GM12878 (cell line): ENCODE data around the gene SLC22A31. TPM values are rescaled to one million over a fixed set of nuclear protein-coding genes. Genes with fewer than 3 reads are reported as not detected.

Experiments
- ATAC-seq: fragments of 200-7000 bp; cut with Tn5 transposase; 3 replicates; pipeline ENCODE4 v1.9.1; 2020; ENCODE audit warnings: mild to moderate bottlenecking, moderate library complexity
- BruUV-seq: library from RNA; stranded (reverse); fragments of 400-500 nt; replicated peaks from 2 replicates; lab custom pipeline; 2021; lab: Mats Ljungman, UMichigan
- CTCF ChIA-PET: fragments of 300-600 bp; sonication (Branson Sonifier 250); formaldehyde crosslinking; extraction: SDS; loops from one replicate; lab custom pipeline; 2021; ENCODE audit warnings: inconsistent platforms; lab: Yijun Ruan, JAX
- POLR2A ChIA-PET: fragments of 350-600 bp; formaldehyde crosslinking; extraction: SDS; loops from one replicate; lab custom pipeline; 2021; ENCODE audit warnings: inconsistent platforms; lab: Charles Lee
- RAD21 ChIA-PET: fragments of 300-600 bp; sonication (Branson Sonifier 250); formaldehyde crosslinking; loops from one replicate; lab custom pipeline; 2023; ENCODE audit warnings: antibody characterized with exemption; ENCODE audit not compliant: unreplicated experiment; lab: Charles Lee
- SMC1A ChIA-PET: fragments of 300-600 bp; sonication (Branson Sonifier 250); formaldehyde crosslinking; loops from one replicate; lab custom pipeline; 2023; ENCODE audit not compliant: unreplicated experiment, uncharacterized antibody; lab: Charles Lee
- DNase-seq: peaks from one replicate; pipeline ENCODE4 v3.0.0-alpha.2; 2011; ENCODE audit warnings: low read depth, low spot score
- FAIRE-seq: peaks from 3 replicates; lab custom pipeline; 2011; peaks lifted over from hg19 to GRCh38; lab: Jason Lieb, UNC
- H2AFZ ChIP-seq: 2 replicates; pipeline ENCODE4 v1.6.0; 2011; ENCODE audit warnings: low read depth, low read length, control low read depth; ENCODE audit not compliant: control insufficient read depth
- H3K27ac ChIP-seq: 2 replicates; pipeline ENCODE4 v1.5.1; 2011; ENCODE audit warnings: control low read depth; ENCODE audit not compliant: control insufficient read depth, insufficient read depth
- H3K27me3 ChIP-seq, 2 experiments: replicated peaks in 1 of 2; 2 replicates each; pipeline versions ENCODE4 v1.6.0 to v1.6.1; 2011; ENCODE audit warnings: low read length in 1 of 2; ENCODE audit not compliant: control insufficient read depth in 2 of 2, insufficient read depth in 2 of 2
- H3K36me3 ChIP-seq, 2 experiments: 2 replicates each; pipeline ENCODE4 v1.5.1; 2011; ENCODE audit warnings: low read length in 1 of 2; ENCODE audit not compliant: control insufficient read depth in 2 of 2, insufficient read depth in 2 of 2
- H3K4me1 ChIP-seq: 2 replicates; pipeline ENCODE4 v1.6.1; 2011; ENCODE audit warnings: mild to moderate bottlenecking, low read length, moderate library complexity, mixed read lengths; ENCODE audit not compliant: control insufficient read depth, insufficient read depth
- H3K4me2 ChIP-seq: 2 replicates; pipeline ENCODE4 v1.6.0; 2011; ENCODE audit warnings: control low read depth; ENCODE audit not compliant: control insufficient read depth, insufficient read depth
- H3K4me3 ChIP-seq: fragments of 200-600 bp; sonication (generic); 2 replicates; pipeline ENCODE4 v1.5.1; 2016
- H3K79me2 ChIP-seq: 2 replicates; pipeline ENCODE4 v1.6.0; 2011; ENCODE audit warnings: low read length; ENCODE audit not compliant: control insufficient read depth, insufficient read depth
- H3K9ac ChIP-seq: 2 replicates; pipeline ENCODE4 v1.8.0; 2011; ENCODE audit warnings: low read length, control low read depth, mixed read lengths; ENCODE audit not compliant: control insufficient read depth, insufficient read depth
- H3K9me3 ChIP-seq: replicated peaks from 3 replicates; pipeline ENCODE4 v1.5.1; 2011; ENCODE audit warnings: mild to moderate bottlenecking, low read length; ENCODE audit not compliant: control insufficient read depth, insufficient read depth
- H4K20me1 ChIP-seq: 2 replicates; pipeline ENCODE4 v1.6.0; 2011; ENCODE audit not compliant: control insufficient read depth, insufficient read depth
- BCL11A ChIP-seq: IDR thresholded peaks from 2 replicates; pipeline ENCODE4 v1.6.1; 2011; ENCODE audit warnings: low read depth, low read length
- CHD4 ChIP-seq: fragments of 200-600 bp; sonication (generic); IDR thresholded peaks from 2 replicates; pipeline ENCODE4 v1.6.1; 2016; ENCODE audit warnings: mild to moderate bottlenecking
- FOXM1 ChIP-seq: IDR thresholded peaks from 2 replicates; pipeline ENCODE4 v1.6.1; 2012; ENCODE audit warnings: low read depth, mild to moderate bottlenecking, inconsistent platforms, low read length, moderate library complexity
- IKZF2 ChIP-seq, 2 experiments: fragments of 450-650 bp; IDR thresholded peaks; 2 replicates each; pipeline ENCODE4 v1.6.1; 2017; ENCODE audit warnings: mild to moderate bottlenecking in 2 of 2, moderate library complexity in 2 of 2
- KDM1A ChIP-seq: fragments of 200-600 bp; sonication (generic); IDR thresholded peaks from 2 replicates; pipeline ENCODE4 v1.6.1; 2016; ENCODE audit warnings: borderline replicate concordance
- MYB ChIP-seq: fragments of 150-350 bp; IDR thresholded peaks from 2 replicates; pipeline ENCODE4 v1.6.1; 2014; ENCODE audit warnings: mild to moderate bottlenecking, low read depth, low read length, borderline replicate concordance
- RELA ChIP-seq: fragments of 450-650 bp; IDR thresholded peaks from 2 replicates; pipeline ENCODE4 v1.8.0; 2014; ENCODE audit warnings: borderline replicate concordance; ENCODE audit not compliant: partially characterized antibody
- RELB ChIP-seq: fragments of 450-650 bp; IDR thresholded peaks from 2 replicates; pipeline ENCODE4 v1.6.1; 2017; ENCODE audit warnings: low read depth, mild to moderate bottlenecking, moderate library complexity
- REST ChIP-seq: IDR thresholded peaks from 2 replicates; pipeline ENCODE4 v1.6.1; 2012; ENCODE audit warnings: mild to moderate bottlenecking, low read depth, low read length
- SRF ChIP-seq, 2 experiments: IDR thresholded peaks; 2 replicates each; pipeline ENCODE4 v1.6.1; 2011; ENCODE audit warnings: low read depth in 2 of 2, low read length in 2 of 2, mild to moderate bottlenecking in 1 of 2, moderate library complexity in 1 of 2
- TCF7 ChIP-seq: IDR thresholded peaks from 2 replicates; pipeline ENCODE4 v1.6.1; 2014; ENCODE audit warnings: antibody characterized with exemption, borderline replicate concordance
- USF1 ChIP-seq: IDR thresholded peaks from 2 replicates; pipeline ENCODE4 v1.6.1; 2011; ENCODE audit warnings: borderline replicate concordance, low read depth, mild to moderate bottlenecking, moderate library complexity, mixed read lengths, low read length; ENCODE audit not compliant: insufficient read depth; ENCODE audit errors: extremely low read length
- YBX1 ChIP-seq: fragments of 450-650 bp; IDR thresholded peaks from 2 replicates; pipeline ENCODE4 v1.6.1; 2016; ENCODE audit warnings: antibody characterized with exemption
- ZBTB33 ChIP-seq: fragments of 450-650 bp; IDR thresholded peaks from 2 replicates; pipeline ENCODE4 v1.6.1; 2017; ENCODE audit warnings: mild to moderate bottlenecking
- ZZZ3 ChIP-seq: IDR thresholded peaks from 2 replicates; pipeline ENCODE4 v1.6.1; 2011; ENCODE audit warnings: low read depth; ENCODE audit not compliant: control insufficient read depth, insufficient read length
- WGBS: methylation state at CpG from one replicate; pipeline ENCODE4 v1.1.6; 2016; ENCODE audit warnings: low lambda C conversion rate; ENCODE audit not compliant: insufficient replicate concordance, insufficient coverage; ENCODE audit errors: missing lambda C conversion rate; 5-methylcytosine and 5-hydroxymethylcytosine counted together
- in situ Hi-C: fragments of 300-500 bp; cut with MboI; formaldehyde crosslinking; loops from 9 replicates; pipeline ENCODE4 v1.14.3; 2018; ENCODE audit warnings: mixed read lengths
- intact Hi-C: fragments of 100-400 bp; cut with micrococcal nuclease; formaldehyde crosslinking; loops from one replicate; pipeline ENCODE4 v1.14.2; 2022; ENCODE audit not compliant: unreplicated experiment
- polyA plus RNA-seq, 11 experiments: library from polyadenylated mRNA; depleted of rRNA in 4 of 11; unstranded in 6 of 11; stranded (reverse) in 5 of 11; fragments of >200 nt; fragmentation: Nextera tagmentation in 4 of 11; fragmentation: Illumina TruSeq in 1 of 11; extraction: Ambion mirVana in 4 of 11; extraction: Trizol in 1 of 11; gene quantifications; 1 replicate in 1 of 11; 2 replicates in 10 of 11; pipeline versions ENCODE4 v1.2.1 to v1.2.3, GENCODE V29; 2011 to 2016; ENCODE audit warnings: inconsistent platforms in 2 of 11, missing spikeins in 2 of 11, low read depth in 1 of 11
- total RNA-seq, 4 experiments: library from RNA; depleted of rRNA in 3 of 4; stranded (reverse); fragments of >200 nt in 3 of 4; fragmentation: Illumina TruSeq in 1 of 4; extraction: Trizol in 1 of 4; gene quantifications; 2 replicates each; pipeline versions ENCODE4 v1.2.1 to v1.2.3, GENCODE V29; 2013 to 2021

The SLC22A31 gene
- total and polyA plus RNA-seq, 10 of the 15 experiments (the other 5 are each of a cell fraction or from before 2014, with no cell fraction given), result 0.13 to 0.24 (median 0.23) TPM; not detected in 7

- no peak overlapping the region for H3K9ac ChIP-seq
- in situ Hi-C loops (no loop called here), intact Hi-C loops (no loop called here)
- H3K79me2 ChIP-seq, result no peaks in the 10 kb centered on the region
- TF ChIP-seq TCF7 (no peak), FOXM1 (no peak), USF1 (no peak), RELB (no peak), ZZZ3 (no peak), KDM1A (no peak), BCL11A (no peak), SRF (IDR thresholded peaks at IDR 0.05; ENCODE audit: low read depth in 2 of 2, low read length in 2 of 2) (no peak), ZBTB33 (no peak), REST (no peak), RELA (no peak), YBX1 (no peak), IKZF2 (IDR thresholded peaks at IDR 0.05) (no peak), CHD4 (no peak), MYB (no peak)
- 83% methylated on average over 35 of the region's 41 CpGs for WGBS
- ChIA-PET CTCF (no interaction called here), POLR2A (no interaction called here), SMC1A (no interaction called here), RAD21 (no interaction called here)
- no peak overlapping the region for H3K4me2 ChIP-seq
- no TSS peak for BruUV-seq
- H3K27ac ChIP-seq, result no peak overlapping the region
- no peak overlapping the region for H3K4me3 ChIP-seq
- H4K20me1 ChIP-seq, result no peaks in the 10 kb centered on the region
- peaks cover 0 to 2% of the 10 kb centered on the region in 2 experiments; a peak in 2 of 4 replicates for H3K36me3 ChIP-seq
- FAIRE-seq (no peak), ATAC-seq (peak; percentile 60), DNase-seq (no peak)
- peaks cover 6% of the 10 kb centered on the region; the same call in 1 of the 3 replicates for H3K9me3 ChIP-seq
- H3K27me3 ChIP-seq, result no peaks in the 10 kb centered on the region
- no peaks in the 10 kb centered on the region for H3K4me1 ChIP-seq
- no peak overlapping the region for H2AFZ ChIP-seq
Observed at GRCh38 chr16:89152831-89153700, 47.3 kb downstream of the SLC22A31 start.
